ENCODE data around the gene SORCS2. TPM values are rescaled to one million over a fixed set of nuclear protein-coding genes. Genes with fewer than 3 reads are reported as not detected.

SORCS2 gene
- polyA plus RNA-seq, 1 donor from 2014 or later = 1.0 TPM

GRCh38 chr4:7145291-7145934, 46.9 kb upstream of the SORCS2 start:
- Histone ChIP-seq H4K20me1 (ENCODE audit: insufficient read depth) (no peaks in the 10 kb centered on the region), H3K9me3 (ENCODE audit: low read length) (no peaks in the 10 kb centered on the region), H3K36me3 (ENCODE audit: insufficient read depth, low read length) (no peaks in the 10 kb centered on the region), H3K27ac (ENCODE audit: low read length) (no peak overlapping the region), H3K9me2 (ENCODE audit: insufficient read depth, low read length) (no peaks in the 10 kb centered on the region), H3K79me2 (replicated peaks; ENCODE audit: insufficient read depth, low read length) (no peaks in the 10 kb centered on the region), H2AFZ (ENCODE audit: low read depth, low read length) (no peak overlapping the region), H3K9ac (ENCODE audit: low read length) (no peak overlapping the region), H3F3A (ENCODE audit: insufficient read depth, low read length, poor library complexity, severe bottlenecking) (no peaks in the 10 kb centered on the region), H3K27me3 (ENCODE audit: insufficient read depth, low read depth, low read length) (no peaks in the 10 kb centered on the region), H3K4me2 (ENCODE audit: low read length) (no peak overlapping the region), H3K4me3 (ENCODE audit: low read length) (no peak overlapping the region)
- TF ChIP-seq CTCF (IDR thresholded peaks at IDR 0.05; ENCODE audit: poor library complexity, severe bottlenecking) (no peak), POLR2AphosphoS5 (IDR thresholded peaks at IDR 0.05) (no peak), SMC3 (conservative IDR thresholded peaks at IDR 0.05; ENCODE audit: poor library complexity) (no peak), REST (IDR thresholded peaks at IDR 0.05; ENCODE audit: borderline replicate concordance) (no peak), RAD21 (conservative IDR thresholded peaks at IDR 0.05) (no peak), EZH2 (IDR thresholded peaks at IDR 0.05; ENCODE audit: borderline replicate concordance, insufficient read depth, low read length, poor library complexity, severe bottlenecking) (no peak), MXI1 (conservative IDR thresholded peaks at IDR 0.05; ENCODE audit: poor library complexity, severe bottlenecking) (no peak), EP300 (conservative IDR thresholded peaks at IDR 0.05; ENCODE audit: poor library complexity, severe bottlenecking) (no peak), TAF1 (IDR thresholded peaks at IDR 0.05; ENCODE audit: low read depth) (no peak)

- H3K4me2 ChIP-seq (ENCODE audit: low read length) = no peak overlapping the region
- H3K9ac ChIP-seq (ENCODE audit: low read length) = no peak overlapping the region
- H3K9me2 ChIP-seq (ENCODE audit: insufficient read depth, low read length) = no peaks in the 10 kb centered on the region
- H2AFZ ChIP-seq (ENCODE audit: low read depth, low read length) = no peak overlapping the region
- no peaks in the 10 kb centered on the region for H3K27me3 ChIP-seq (ENCODE audit: insufficient read depth, low read depth, low read length)
- H4K20me1 ChIP-seq (ENCODE audit: insufficient read depth) = no peaks in the 10 kb centered on the region
- no peaks in the 10 kb centered on the region for H3K79me2 ChIP-seq (replicated peaks; ENCODE audit: insufficient read depth, low read length)
- H3K36me3 ChIP-seq (ENCODE audit: insufficient read depth, low read length) = no peaks in the 10 kb centered on the region
- no peaks in the 10 kb centered on the region for H3K9me3 ChIP-seq (ENCODE audit: low read length)
- no peaks in the 10 kb centered on the region for H3F3A ChIP-seq (ENCODE audit: insufficient read depth, low read length, poor library complexity, severe bottlenecking)
- TF ChIP-seq SMC3 (conservative IDR thresholded peaks at IDR 0.05; ENCODE audit: poor library complexity) = no peak
- TF ChIP-seq RAD21 (conservative IDR thresholded peaks at IDR 0.05) = no peak
- no peak for TF ChIP-seq MXI1 (conservative IDR thresholded peaks at IDR 0.05; ENCODE audit: poor library complexity, severe bottlenecking)
- no peak overlapping the region for H3K27ac ChIP-seq (ENCODE audit: low read length)
- no peak overlapping the region for H3K4me3 ChIP-seq (ENCODE audit: low read length)
Measured at GRCh38 chr4:7146059-7146785, 46.1 kb upstream of the SORCS2 start.

Data from neural cell (in vitro differentiated cells).